Panc1 (cell line): ENCODE data around the gene CFAP58. TPM values are rescaled to one million over a fixed set of nuclear protein-coding genes. Genes with fewer than 3 reads are reported as not detected.

ENCODE experiments used
- ATAC-seq: fragments of 200-7000 bp; cut with Tn5 transposase; 2 replicates; pipeline ENCODE4 v1.9.1; 2020; ENCODE audit warnings: mild to moderate bottlenecking, moderate library complexity
- BruUV-seq: library from RNA; stranded (reverse); fragments of 400-500 nt; replicated peaks from 2 replicates; lab custom pipeline; 2021; lab: Mats Ljungman, UMichigan
- CTCF ChIA-PET: fragments of 300-600 bp; sonication (Branson Sonifier 250); formaldehyde crosslinking; loops from one replicate; lab custom pipeline; 2022; ENCODE audit warnings: antibody characterized with exemption; lab: Charles Lee
- POLR2A ChIA-PET: fragments of 300-600 bp; sonication (Branson Sonifier 250); formaldehyde crosslinking; loops from one replicate; lab custom pipeline; 2022; ENCODE audit warnings: antibody characterized with exemption; lab: Charles Lee
- DNase-seq: peaks from one replicate; pipeline ENCODE4 v3.0.0-alpha.2; 2010; ENCODE audit warnings: low read depth, low spot score
- H3K27ac ChIP-seq: 2 replicates; pipeline ENCODE4 v1.5.1; 2011; ENCODE audit warnings: mild to moderate bottlenecking, low read length, inconsistent platforms
- H3K27me3 ChIP-seq: fragments of 200-500 bp; sonication (Bioruptor generic); 2 replicates; pipeline ENCODE4 v1.6.0; 2014; ENCODE audit warnings: low read length, inconsistent platforms; ENCODE audit not compliant: control insufficient read depth, insufficient read depth
- H3K36me3 ChIP-seq: fragments of 200-500 bp; sonication (Bioruptor generic); 2 replicates; pipeline ENCODE4 v1.5.1; 2014; ENCODE audit warnings: inconsistent platforms, mild to moderate bottlenecking, low read length, moderate library complexity; ENCODE audit not compliant: control insufficient read depth, insufficient read depth
- H3K4me1 ChIP-seq: 2 replicates; pipeline ENCODE4 v1.5.1; 2011; ENCODE audit warnings: inconsistent platforms, mild to moderate bottlenecking, low read length, moderate library complexity; ENCODE audit not compliant: control insufficient read depth, insufficient read depth
- H3K4me3 ChIP-seq, 2 experiments: 2 replicates each; pipeline ENCODE4 v1.5.1; 2011 to 2012; ENCODE audit warnings: low read depth in 2 of 2, low read length in 2 of 2, mild to moderate bottlenecking in 2 of 2, inconsistent platforms in 1 of 2, moderate library complexity in 1 of 2
- H3K9me3 ChIP-seq: fragments of 200-500 bp; sonication (Bioruptor generic); 2 replicates; pipeline ENCODE4 v1.5.1; 2014; ENCODE audit warnings: low read depth, mild to moderate bottlenecking, inconsistent platforms, low read length, moderate library complexity; ENCODE audit not compliant: control insufficient read depth, insufficient read depth
- CTCF ChIP-seq: fragments of 450-650 bp; IDR thresholded peaks from 2 replicates; pipeline ENCODE4 v1.5.1; 2017; ENCODE audit warnings: mild to moderate bottlenecking
- POLR2AphosphoS5 ChIP-seq: IDR thresholded peaks from 2 replicates; pipeline ENCODE4 v1.6.1; 2012; ENCODE audit warnings: mild to moderate bottlenecking, low read depth, low read length, moderate library complexity
- REST ChIP-seq, 2 experiments: IDR thresholded peaks; 2 replicates each; pipeline ENCODE4 v1.6.1; 2011 to 2012; ENCODE audit warnings: low read depth in 2 of 2, control low read depth in 1 of 2, low read length in 1 of 2, mild to moderate bottlenecking in 1 of 2, moderate library complexity in 1 of 2; ENCODE audit not compliant: insufficient read depth in 1 of 2
- SIN3A ChIP-seq: IDR thresholded peaks from 2 replicates; pipeline ENCODE4 v1.6.1; 2012; ENCODE audit warnings: low read depth, mild to moderate bottlenecking, low read length, moderate library complexity, borderline replicate concordance; ENCODE audit not compliant: insufficient read depth
- TCF7L2 ChIP-seq: IDR thresholded peaks from 2 replicates; pipeline ENCODE4 v1.6.1; 2011; ENCODE audit warnings: mild to moderate bottlenecking, low read depth, low read length, inconsistent platforms
- in situ Hi-C: cut with HindIII; loops from 2 replicates; pipeline ENCODE4 v1.10.0; 2016; ENCODE audit warnings: low sequenced_read_pairs, low pct_unique_long_range_greater_than_20kb
- intact Hi-C: fragments of 100-400 bp; cut with micrococcal nuclease; formaldehyde crosslinking; loops from one replicate; pipeline ENCODE4 v1.10.0; 2022; ENCODE audit not compliant: unreplicated experiment
- total RNA-seq: library from RNA; stranded (reverse); gene quantifications from one replicate; pipeline ENCODE4 v1.2.1, GENCODE V29; 2021; ENCODE audit not compliant: unreplicated experiment

The CFAP58 gene
- total RNA-seq, 1 experiment from 2014 or later = 2.0 TPM

GRCh38 chr10:104387130-104387888 lies 33.7 kb downstream of the CFAP58 start:
- H3K27ac ChIP-seq = no peak overlapping the region
- ChIA-PET POLR2A (no interaction called here), CTCF (no interaction called here)
- TF ChIP-seq CTCF = no peak
- no peak for TF ChIP-seq SIN3A
- TF ChIP-seq TCF7L2 = no peak
- no peak for TF ChIP-seq REST (IDR thresholded peaks at IDR 0.05; ENCODE audit: insufficient read depth in 1 of 2, low read depth in 2 of 2, low read length in 1 of 2)
- TF ChIP-seq POLR2AphosphoS5 = no peak
- in situ Hi-C loops (no loop called here), intact Hi-C loops (no loop called here)
- DNase-seq (no peak), ATAC-seq (no peak)
- no peak overlapping the region for H3K4me3 ChIP-seq
- no peaks in the 10 kb centered on the region for H3K9me3 ChIP-seq
- BruUV-seq = no TSS peak
- H3K27me3 ChIP-seq = peaks cover 21% of the 10 kb centered on the region
- no peaks in the 10 kb centered on the region for H3K4me1 ChIP-seq
- H3K36me3 ChIP-seq = no peaks in the 10 kb centered on the region

GRCh38 chr10:104388830-104389229 lies 35.2 kb downstream of the CFAP58 start:
- BruUV-seq = no TSS peak
- CTCF ChIA-PET = no interaction called here
- no peak for ATAC-seq
- Histone ChIP-seq H3K4me1 (no peaks in the 10 kb centered on the region), H3K9me3 (no peaks in the 10 kb centered on the region), H3K27me3 (peaks cover 28% of the 10 kb centered on the region), H3K4me3 (no peak overlapping the region), H3K27ac (no peak overlapping the region), H3K36me3 (no peaks in the 10 kb centered on the region)
- no peak for DNase-seq
- POLR2A ChIA-PET = interaction anchor here (0.7 kb wide), 1 partner anchor 582 kb away, joined by 3 read pairs; no protein-coding TSS in a partner anchor
- in situ Hi-C loops = no loop called here
- intact Hi-C loops = no loop called here
- TF ChIP-seq POLR2AphosphoS5 (no peak), REST (IDR thresholded peaks at IDR 0.05; ENCODE audit: insufficient read depth in 1 of 2, low read depth in 2 of 2, low read length in 1 of 2) (no peak)
